Measurements from ENCODE around the gene LSM8.

LSM8 gene

DNA sequence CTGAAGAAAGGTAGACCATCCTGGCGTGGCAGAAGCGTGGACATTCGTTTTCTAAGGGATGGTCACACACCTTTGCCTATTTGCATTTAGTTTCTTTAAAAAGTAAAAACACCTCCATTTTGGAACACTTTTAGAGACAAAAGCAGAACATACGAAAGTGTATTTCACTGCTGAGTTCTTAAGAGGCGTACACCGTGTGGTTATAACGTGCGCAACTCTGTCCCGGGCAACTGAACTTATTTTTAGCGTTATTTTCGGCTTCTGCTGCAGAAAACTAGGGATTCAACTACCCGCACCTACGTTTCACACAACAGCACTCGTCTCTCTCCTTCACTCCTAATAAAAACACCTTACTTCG is 557 bp upstream of the LSM8 start:
- peak overlapping the region; percentile 100 for H3K27ac Mint-ChIP-seq
- H3K9me3 Mint-ChIP-seq (ENCODE audit: low read depth): no peaks in the 10 kb centered on the region
- H3K27me3 Mint-ChIP-seq: no peaks in the 10 kb centered on the region
- H3K4me3 Mint-ChIP-seq: peak overlapping the region; percentile 100
- H3K36me3 Mint-ChIP-seq: peaks cover 11% of the 10 kb centered on the region
- H3K4me1 Mint-ChIP-seq (ENCODE audit: low read depth): peaks cover 49% of the 10 kb centered on the region

DNA sequence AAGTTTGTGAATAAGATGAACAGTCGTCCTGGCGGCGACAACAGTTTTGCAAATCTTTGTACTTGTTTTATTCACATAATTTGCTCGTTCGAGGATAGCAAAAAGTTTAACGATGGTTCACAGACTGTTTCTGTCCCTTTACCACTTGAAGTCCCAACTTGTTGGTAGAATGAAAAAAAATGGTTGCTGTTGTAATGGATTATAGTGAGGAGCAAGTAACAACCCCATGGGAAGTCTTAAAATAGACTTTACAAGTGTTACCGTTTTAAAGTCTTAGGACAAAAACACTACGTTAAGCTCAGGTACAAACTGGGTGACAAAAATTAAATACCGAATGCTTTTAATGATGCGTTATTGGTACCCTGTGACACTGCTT is 589 bp downstream of the LSM8 start:
- no peaks in the 10 kb centered on the region for H3K9me3 Mint-ChIP-seq (ENCODE audit: low read depth)
- peaks cover 49% of the 10 kb centered on the region for H3K4me1 Mint-ChIP-seq (ENCODE audit: low read depth)
- no peaks in the 10 kb centered on the region for H3K27me3 Mint-ChIP-seq
- peaks cover 9% of the 10 kb centered on the region for H3K36me3 Mint-ChIP-seq
- H3K27ac Mint-ChIP-seq: peak overlapping the region; percentile 100
- H3K4me3 Mint-ChIP-seq: peak overlapping the region; percentile 100

GRCh38 chr7:118185163-118185860 is 1.3 kb downstream of the LSM8 start:
- H3K27ac Mint-ChIP-seq: peak overlapping the region; percentile 100
- no peaks in the 10 kb centered on the region for H3K27me3 Mint-ChIP-seq
- peak overlapping the region; percentile 100 for H3K4me3 Mint-ChIP-seq
- peaks cover 9% of the 10 kb centered on the region for H3K36me3 Mint-ChIP-seq
- H3K4me1 Mint-ChIP-seq (ENCODE audit: low read depth): peaks cover 52% of the 10 kb centered on the region
- no peaks in the 10 kb centered on the region for H3K9me3 Mint-ChIP-seq (ENCODE audit: low read depth)

GRCh38 chr7:118186501-118186900 is 2.5 kb downstream of the LSM8 start:
- Mint-ChIP-seq H3K9me3 (ENCODE audit: low read depth) (no peaks in the 10 kb centered on the region), H3K27ac (peak overlapping the region; percentile 46), H3K4me3 (peak overlapping the region; percentile 100), H3K36me3 (peaks cover 9% of the 10 kb centered on the region), H3K27me3 (no peaks in the 10 kb centered on the region), H3K4me1 (ENCODE audit: low read depth) (peaks cover 54% of the 10 kb centered on the region)

- Mint-ChIP-seq H3K9me3 (ENCODE audit: low read depth) (no peaks in the 10 kb centered on the region), H3K4me1 (ENCODE audit: low read depth) (peaks cover 10% of the 10 kb centered on the region), H3K27me3 (no peaks in the 10 kb centered on the region), H3K4me3 (no peak overlapping the region), H3K36me3 (peaks cover 2% of the 10 kb centered on the region), H3K27ac (no peak overlapping the region)
Observed at GRCh38 chr7:118194571-118194970, 10.6 kb downstream of the LSM8 start.

DNA sequence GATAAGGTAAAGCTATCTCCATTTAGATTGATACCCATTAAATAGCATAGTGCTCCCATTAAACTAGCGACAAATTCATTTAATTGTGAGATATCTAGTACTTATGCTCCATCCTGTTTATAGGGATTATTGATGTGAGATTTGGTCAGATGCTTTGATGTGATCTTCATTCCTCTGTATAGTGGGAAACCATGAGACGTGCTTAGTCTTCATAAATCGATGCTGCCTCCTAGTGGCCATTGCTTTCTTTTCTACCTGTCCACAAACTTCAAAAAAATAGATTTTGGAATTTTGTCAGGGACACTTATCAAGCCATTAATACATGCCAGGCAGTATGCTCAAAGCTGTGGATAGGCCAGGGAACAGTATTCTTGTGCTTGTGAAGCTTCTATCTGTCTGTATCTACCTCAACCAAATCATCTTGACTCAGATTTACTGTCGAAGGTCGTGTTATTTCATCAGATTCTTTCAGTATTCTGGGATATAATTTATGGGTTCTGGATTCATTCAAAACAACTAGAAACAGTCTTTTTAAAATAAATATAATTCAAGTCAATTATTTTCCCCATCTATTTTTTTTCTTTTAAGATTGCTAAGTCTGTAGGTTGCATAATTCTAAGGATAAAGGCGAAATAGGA is 12.0 kb downstream of the LSM8 start:
- Mint-ChIP-seq H3K9me3 (ENCODE audit: low read depth) (no peaks in the 10 kb centered on the region), H3K27ac (no peak overlapping the region), H3K4me1 (ENCODE audit: low read depth) (peaks cover 7% of the 10 kb centered on the region), H3K27me3 (no peaks in the 10 kb centered on the region), H3K36me3 (peaks cover 2% of the 10 kb centered on the region), H3K4me3 (no peak overlapping the region)

- H3K4me3 Mint-ChIP-seq: no peak overlapping the region
- H3K9me3 Mint-ChIP-seq (ENCODE audit: low read depth): no peaks in the 10 kb centered on the region
- H3K27me3 Mint-ChIP-seq: no peaks in the 10 kb centered on the region
- H3K4me1 Mint-ChIP-seq (ENCODE audit: low read depth): no peaks in the 10 kb centered on the region
- H3K36me3 Mint-ChIP-seq: no peaks in the 10 kb centered on the region
- H3K27ac Mint-ChIP-seq: no peak overlapping the region
Observed at GRCh38 chr7:118202061-118202460, 18.1 kb downstream of the LSM8 start.

GRCh38 chr7:118214051-118214832 is 30.3 kb downstream of the LSM8 start:
- peaks cover 2% of the 10 kb centered on the region for H3K27me3 Mint-ChIP-seq
- peak overlapping the region; percentile 87 for H3K4me3 Mint-ChIP-seq
- peak overlapping the region; percentile 69 for H3K27ac Mint-ChIP-seq

GRCh38 chr7:118214833-118215182 is 30.8 kb downstream of the LSM8 start:
- H3K4me1 Mint-ChIP-seq (ENCODE audit: low read depth): peaks cover 14% of the 10 kb centered on the region
- H3K9me3 Mint-ChIP-seq (ENCODE audit: low read depth): no peaks in the 10 kb centered on the region
- peak overlapping the region; percentile 69 for H3K27ac Mint-ChIP-seq
- H3K27me3 Mint-ChIP-seq: peaks cover 2% of the 10 kb centered on the region
- no peaks in the 10 kb centered on the region for H3K36me3 Mint-ChIP-seq
- peak overlapping the region; percentile 87 for H3K4me3 Mint-ChIP-seq

More at GRCh38 chr7:118214051-118214832, 30.3 kb downstream of the LSM8 start:
- H3K4me1 Mint-ChIP-seq (ENCODE audit: low read depth): peaks cover 14% of the 10 kb centered on the region
- no peaks in the 10 kb centered on the region for H3K9me3 Mint-ChIP-seq (ENCODE audit: low read depth)
- H3K36me3 Mint-ChIP-seq: no peaks in the 10 kb centered on the region

DNA sequence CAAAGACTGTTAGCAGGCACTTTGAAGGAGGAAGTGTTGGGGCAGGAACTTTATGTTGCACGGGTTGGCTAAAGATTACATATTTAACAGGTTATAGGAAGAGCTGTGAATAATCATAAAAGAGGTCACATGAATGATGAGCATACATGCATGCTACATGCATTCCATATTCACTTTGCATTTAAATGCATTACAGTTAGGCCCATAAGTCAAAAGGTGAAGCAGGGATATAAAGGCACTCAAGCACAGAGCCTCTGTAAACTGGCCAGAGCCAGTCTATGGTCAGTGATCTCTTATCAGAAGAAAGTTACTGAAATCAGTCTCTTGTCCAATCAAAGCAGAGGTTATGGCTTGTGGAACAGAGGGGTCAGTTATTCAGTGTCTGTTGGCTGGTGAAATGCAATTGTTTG is 33.3 kb downstream of the LSM8 start:
- Mint-ChIP-seq H3K27me3 (no peaks in the 10 kb centered on the region), H3K27ac (no peak overlapping the region), H3K9me3 (ENCODE audit: low read depth) (no peaks in the 10 kb centered on the region), H3K36me3 (no peaks in the 10 kb centered on the region), H3K4me3 (no peak overlapping the region), H3K4me1 (ENCODE audit: low read depth) (peaks cover 14% of the 10 kb centered on the region)

DNA sequence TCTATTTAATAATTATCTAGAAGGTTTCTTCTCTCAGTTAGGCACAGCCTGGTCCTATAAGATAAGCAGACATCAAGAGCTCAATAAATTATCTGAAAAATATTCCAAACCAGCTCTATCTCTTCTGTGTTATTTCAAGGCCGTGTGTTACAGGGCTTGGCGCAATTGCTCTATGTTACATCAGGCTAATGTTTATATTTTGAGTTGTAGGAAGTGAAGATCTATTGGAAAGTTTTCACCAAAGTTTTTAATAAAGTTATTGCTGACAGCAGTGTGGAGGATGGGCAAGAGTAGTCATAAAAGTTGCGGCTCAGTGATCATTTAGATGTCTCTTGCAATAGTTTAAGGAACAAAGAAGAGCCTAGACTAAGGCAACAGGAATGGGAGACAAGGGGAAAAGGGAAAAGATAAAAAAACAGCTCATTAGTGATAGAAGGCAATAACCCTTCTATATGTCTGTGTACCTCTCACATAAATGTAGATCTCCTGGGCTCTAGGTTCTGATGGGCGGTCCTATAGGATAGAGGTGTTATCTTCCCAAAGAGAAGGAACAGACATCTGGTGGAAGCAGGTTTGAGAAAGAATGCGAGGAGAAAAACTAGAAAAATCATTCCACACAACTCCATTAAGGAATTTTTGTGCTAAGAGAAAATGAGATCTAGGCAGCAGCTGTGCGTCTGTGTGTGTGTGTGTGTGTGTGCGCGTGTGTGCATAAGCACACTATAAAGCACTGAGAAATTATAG is 34.6 kb downstream of the LSM8 start:
- H3K9me3 Mint-ChIP-seq (ENCODE audit: low read depth): no peaks in the 10 kb centered on the region
- no peak overlapping the region for H3K27ac Mint-ChIP-seq
- H3K4me3 Mint-ChIP-seq: no peak overlapping the region
- no peaks in the 10 kb centered on the region for H3K27me3 Mint-ChIP-seq
- H3K36me3 Mint-ChIP-seq: no peaks in the 10 kb centered on the region
- peaks cover 14% of the 10 kb centered on the region for H3K4me1 Mint-ChIP-seq (ENCODE audit: low read depth)

- Mint-ChIP-seq H3K36me3 (no peaks in the 10 kb centered on the region), H3K9me3 (ENCODE audit: low read depth) (no peaks in the 10 kb centered on the region)
Observed at GRCh38 chr7:118219157-118219512, 35.2 kb downstream of the LSM8 start.

DNA sequence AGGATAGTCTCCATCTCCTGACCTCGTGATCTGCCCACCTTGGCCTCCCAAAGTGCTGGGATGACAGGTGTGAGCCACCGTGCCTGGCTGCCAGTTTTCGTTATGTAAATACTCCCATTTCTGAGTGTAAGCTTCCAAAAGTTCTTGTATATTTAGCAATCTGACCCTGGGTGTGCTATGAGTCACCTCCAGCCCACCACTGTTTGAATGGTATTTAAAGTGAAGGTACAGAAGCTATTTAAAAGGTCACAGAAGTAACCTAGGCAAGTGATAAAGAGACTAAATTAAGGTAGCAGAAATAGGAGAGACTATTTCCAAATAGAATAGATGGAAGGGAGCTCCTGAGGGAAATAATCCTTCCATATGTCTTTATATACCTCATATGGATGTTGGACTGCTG is 36.6 kb downstream of the LSM8 start:
- Mint-ChIP-seq H3K27me3 (no peaks in the 10 kb centered on the region), H3K4me1 (ENCODE audit: low read depth) (no peaks in the 10 kb centered on the region), H3K27ac (no peak overlapping the region), H3K4me3 (no peak overlapping the region), H3K36me3 (no peaks in the 10 kb centered on the region), H3K9me3 (ENCODE audit: low read depth) (no peaks in the 10 kb centered on the region)

More at GRCh38 chr7:118219157-118219512, 35.2 kb downstream of the LSM8 start:
- H3K4me1 Mint-ChIP-seq (ENCODE audit: low read depth): peaks cover 10% of the 10 kb centered on the region
- no peak overlapping the region for H3K27ac Mint-ChIP-seq
- H3K4me3 Mint-ChIP-seq: no peak overlapping the region
- no peaks in the 10 kb centered on the region for H3K27me3 Mint-ChIP-seq

DNA sequence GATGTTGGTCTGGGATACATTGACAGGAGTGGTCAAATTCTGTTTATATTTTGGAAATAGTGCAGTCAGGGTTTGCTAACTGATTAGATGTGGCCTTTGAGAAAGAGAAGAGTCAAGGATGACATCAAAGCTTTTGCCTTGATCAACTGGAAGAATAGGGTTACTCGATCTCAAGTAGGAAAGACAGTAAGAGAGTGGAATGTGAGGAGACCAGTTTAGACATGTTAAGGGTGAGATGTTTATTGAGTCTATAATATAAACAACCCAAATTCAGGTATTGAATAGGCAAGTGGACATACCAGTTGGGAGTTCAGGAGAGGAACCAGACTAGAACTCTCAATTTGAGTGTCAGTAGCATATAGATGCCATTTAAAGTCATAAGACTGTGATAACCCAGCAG is 38.6 kb downstream of the LSM8 start:
- Mint-ChIP-seq H3K27me3 (peaks cover 1% of the 10 kb centered on the region), H3K4me3 (no peak overlapping the region), H3K36me3 (no peaks in the 10 kb centered on the region), H3K4me1 (ENCODE audit: low read depth) (no peaks in the 10 kb centered on the region), H3K27ac (no peak overlapping the region), H3K9me3 (ENCODE audit: low read depth) (no peaks in the 10 kb centered on the region)

DNA sequence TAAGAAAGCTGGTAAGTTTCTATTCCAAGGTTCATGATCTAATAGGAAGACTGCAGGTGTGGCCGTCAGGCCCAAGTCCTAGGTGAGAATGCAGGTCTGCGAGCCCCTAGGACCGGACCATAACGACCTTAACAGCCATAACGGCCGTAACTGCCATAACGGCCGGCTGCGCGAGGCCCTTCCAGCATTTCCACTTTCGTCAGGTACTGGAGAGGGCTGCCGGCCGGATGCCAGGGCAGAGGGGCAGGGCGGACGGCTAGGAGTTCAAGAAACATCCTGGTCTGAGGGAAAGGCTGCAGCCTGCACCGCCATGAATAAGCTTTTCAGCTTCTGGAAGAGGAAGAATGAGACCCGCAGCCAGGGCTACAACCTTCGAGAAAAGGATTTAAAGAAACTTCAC is 40.6 kb downstream of the LSM8 start, which contains the start of gene ANKRD7:
ANKRD7 (plus strand) TSS at position 184 of the 400 bp plus-strand sequence; CDS start at position 311, 127 bp downstream.
- Mint-ChIP-seq H3K4me1 (ENCODE audit: low read depth) (no peaks in the 10 kb centered on the region), H3K27ac (no peak within 1 kb of the TSS), H3K36me3 (no peaks in the 10 kb centered on the region), H3K27me3 (peaks cover 4% of the 10 kb centered on the region), H3K4me3 (no peak within 1 kb of the TSS), H3K9me3 (ENCODE audit: low read depth) (no peaks in the 10 kb centered on the region)
